Ishikawa (cell line): ENCODE measurements around the gene SELENOS.
A peak's percentile ranks its signal among the peaks of the same experiment; 100 is the strongest.

Experiments used
- CEBPB ChIP-seq: IDR thresholded peaks from 2 replicates; pipeline ENCODE4 v1.6.1; 2012
- CREB1 ChIP-seq: IDR thresholded peaks from 2 replicates; pipeline ENCODE4 v1.6.1; 2012; ENCODE audit warnings: low read depth
- EGR1 ChIP-seq: IDR thresholded peaks from 2 replicates; pipeline ENCODE4 v1.6.1; 2012
- EP300 ChIP-seq: IDR thresholded peaks from 2 replicates; pipeline ENCODE4 v1.6.1; 2012; ENCODE audit warnings: borderline replicate concordance
- FOXM1 ChIP-seq: IDR thresholded peaks from 2 replicates; pipeline ENCODE4 v1.6.1; 2012; ENCODE audit warnings: low read depth, borderline replicate concordance
- MAX ChIP-seq: IDR thresholded peaks from 2 replicates; pipeline ENCODE4 v1.6.1; 2012
- NFIC ChIP-seq: IDR thresholded peaks from 2 replicates; pipeline ENCODE4 v1.6.1; 2012
- RAD21 ChIP-seq: IDR thresholded peaks from 2 replicates; pipeline ENCODE4 v1.6.1; 2012; ENCODE audit warnings: low read depth
- REST ChIP-seq: IDR thresholded peaks from 2 replicates; pipeline ENCODE4 v1.6.1; 2012; ENCODE audit warnings: low read depth, mild to moderate bottlenecking
- TAF1 ChIP-seq: IDR thresholded peaks from 2 replicates; pipeline ENCODE4 v1.6.1; 2012; ENCODE audit warnings: low read depth, mild to moderate bottlenecking
- TCF12 ChIP-seq: IDR thresholded peaks from 2 replicates; pipeline ENCODE4 v1.6.1; 2012; ENCODE audit warnings: low read depth
- TEAD4 ChIP-seq: IDR thresholded peaks from 2 replicates; pipeline ENCODE4 v1.6.1; 2012
- USF1 ChIP-seq: IDR thresholded peaks from 2 replicates; pipeline ENCODE4 v1.6.1; 2012
- YY1 ChIP-seq: IDR thresholded peaks from 2 replicates; pipeline ENCODE4 v1.6.1; 2012; ENCODE audit warnings: low read depth
- ZBTB7A ChIP-seq: IDR thresholded peaks from 2 replicates; pipeline ENCODE4 v1.6.1; 2012; ENCODE audit warnings: low read depth

SELENOS gene

GRCh38 chr15:101251830-101252820 lies 25.2 kb downstream of the SELENOS start, which contains the start of gene CHSY1:
TSS of gene CHSY1 (minus strand) at chr15:101252048. CDS start at chr15:101251456, 592 bp downstream.
- no peak for TF ChIP-seq RAD21
- no peak for TF ChIP-seq TEAD4
- 0 out of 2 replicates have a peak, but pooled peaks have one; percentile 32 for TF ChIP-seq CREB1
- no peak for TF ChIP-seq ZBTB7A
- TF ChIP-seq FOXM1, result no peak
- TF ChIP-seq USF1, result peak; percentile 89
- TF ChIP-seq TCF12, result no peak
- no peak for TF ChIP-seq REST
- TF ChIP-seq MAX, result peak; percentile 46
- TF ChIP-seq EGR1, result no peak
- no peak; the same call in 1 of the 2 replicates for TF ChIP-seq EP300
- TF ChIP-seq NFIC, result no peak
- peak; percentile 86 for TF ChIP-seq YY1
- TF ChIP-seq TAF1, result peak; percentile 78
- 0 out of 2 replicates have a peak, but pooled peaks have one; percentile 43 for TF ChIP-seq CEBPB

GRCh38 chr15:101250873-101251829 lies 26.1 kb downstream of the SELENOS start:
- TF ChIP-seq EGR1 (peak; percentile 18; the same call in 1 of the 2 replicates), USF1 (no peak), MAX (no peak)

- TF ChIP-seq CEBPB (no peak), EP300 (no peak), FOXM1 (no peak), EGR1 (no peak), MAX (no peak), TEAD4 (no peak), RAD21 (no peak), USF1 (no peak)
These were observed 26.9 kb downstream of the SELENOS start for GRCh38 chr15:101250341-101250831.

GRCh38 chr15:101248274-101248673 lies 29.0 kb downstream of the SELENOS start:
- TF ChIP-seq CEBPB, result no peak
- no peak for TF ChIP-seq USF1
- no peak for TF ChIP-seq RAD21
- TF ChIP-seq EP300, result no peak
- no peak for TF ChIP-seq CREB1
- no peak for TF ChIP-seq MAX
- TF ChIP-seq TAF1, result no peak
- TF ChIP-seq YY1, result no peak
- no peak for TF ChIP-seq EGR1
- TF ChIP-seq NFIC, result no peak
- no peak for TF ChIP-seq ZBTB7A
